Suppressor macrophage treated with lipopolysaccharide for 4 hours (primary cell): ENCODE measurements around the gene ZNF534.
"Not testable (repeated sequence)": the region's sequence is repeated elsewhere in the genome, so short reads cannot be mapped to it uniquely, and the experiment has no call there.

ENCODE experiments used
- DNase-seq: peaks from one replicate; pipeline ENCODE4 v3.0.0-alpha.2; 2020

ZNF534 gene

DNA sequence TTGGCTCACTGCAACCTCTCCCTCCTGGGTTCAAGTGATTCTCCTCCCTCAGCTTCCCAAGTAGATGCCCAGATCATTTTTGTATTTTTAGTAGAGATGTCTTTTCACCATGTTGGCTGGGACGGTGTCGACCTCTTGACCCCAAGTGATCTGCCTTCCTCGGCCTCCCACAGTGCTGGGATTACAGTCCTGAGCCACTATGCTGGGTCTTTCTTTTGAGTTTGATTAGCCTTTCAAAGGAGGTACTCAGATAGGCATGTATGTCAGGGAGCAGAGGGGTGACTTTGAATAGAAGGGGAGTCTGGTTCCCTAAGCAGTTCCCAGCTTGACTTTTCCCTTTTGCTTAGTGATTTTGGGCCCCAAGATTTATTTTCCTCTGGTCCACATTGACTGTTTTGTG, 71.5 kb downstream of the ZNF534 start:
- not testable (repeated sequence) for DNase-seq

DNA sequence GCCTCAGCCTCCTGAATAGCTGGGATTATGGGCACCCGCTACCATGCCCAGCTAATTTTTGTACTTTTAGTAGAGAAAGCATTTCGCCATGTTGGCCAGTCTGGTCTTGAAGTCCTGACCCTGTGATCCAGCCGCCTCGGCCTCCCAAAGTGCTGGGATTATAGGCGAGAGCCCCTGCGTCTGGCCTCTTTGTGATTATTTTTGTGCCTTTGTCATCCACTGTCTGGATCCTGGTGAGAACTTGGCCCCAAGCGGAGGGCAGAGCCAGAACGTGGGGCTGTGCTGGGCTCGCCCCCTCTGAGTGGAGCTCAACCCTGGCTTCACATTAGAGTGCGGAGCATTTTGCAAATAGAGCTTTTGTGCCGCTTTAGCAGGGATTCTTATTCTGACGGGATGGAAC, 72.0 kb downstream of the ZNF534 start:
- DNase-seq, result not testable (repeated sequence)
